Ectodermal cell (in vitro differentiated cells): ENCODE results near the gene FUS.
"Not testable (repeated sequence)": the region's sequence is repeated elsewhere in the genome, so short reads cannot be mapped to it uniquely, and the experiment has no call there.

Experiments
- H3K27ac ChIP-seq: 2 replicates; pipeline ENCODE4 v1.7.0; 2013; ENCODE audit warnings: mild to moderate bottlenecking, low read depth, low read length; ENCODE audit not compliant: insufficient read depth, poor library complexity, severe bottlenecking
- H3K27me3 ChIP-seq: 2 replicates; pipeline ENCODE4 v1.7.0; 2013; ENCODE audit warnings: mild to moderate bottlenecking, low read length; ENCODE audit not compliant: insufficient read depth, control insufficient read depth, poor library complexity, severe bottlenecking
- H3K36me3 ChIP-seq: one replicate; pipeline ENCODE4 v1.7.0; 2013; ENCODE audit warnings: low read length; ENCODE audit not compliant: control insufficient read depth, insufficient read depth
- H3K4me1 ChIP-seq: one replicate; pipeline ENCODE4 v1.7.0; 2013; ENCODE audit warnings: low read length; ENCODE audit not compliant: control insufficient read depth, insufficient read depth
- H3K4me3 ChIP-seq: 2 replicates; pipeline ENCODE4 v1.7.0; 2013; ENCODE audit warnings: low read depth, low read length, control low read depth; ENCODE audit not compliant: insufficient read depth
- H3K9me3 ChIP-seq: 2 replicates; pipeline ENCODE4 v1.7.0; 2013; ENCODE audit warnings: mild to moderate bottlenecking, low read length, moderate library complexity; ENCODE audit not compliant: control insufficient read depth
- WGBS, 2 experiments: methylation state at CpG; one replicate each; pipeline ENCODE4 v1.1.7; 2013; ENCODE audit warnings: missing lambda C conversion rate in 2 of 2; 5-methylcytosine and 5-hydroxymethylcytosine counted together

The FUS gene

GRCh38 chr16:31193874-31194273, 13.9 kb downstream of the FUS start:
- Histone ChIP-seq H3K36me3 (peaks cover 60% of the 10 kb centered on the region), H3K27me3 (no peaks in the 10 kb centered on the region), H3K9me3 (no peaks in the 10 kb centered on the region), H3K27ac (no peak overlapping the region), H3K4me1 (no peaks in the 10 kb centered on the region), H3K4me3 (no peak overlapping the region)
- WGBS, 2 experiments = 95 to 100% methylated on average over 2 of the region's 2 CpGs

GRCh38 chr16:31194898-31195297, 15.0 kb downstream of the FUS start:
- Histone ChIP-seq H3K4me3 (no peak overlapping the region), H3K4me1 (no peaks in the 10 kb centered on the region), H3K27ac (no peak overlapping the region), H3K27me3 (no peaks in the 10 kb centered on the region), H3K9me3 (no peaks in the 10 kb centered on the region), H3K36me3 (peaks cover 50% of the 10 kb centered on the region)
- 94 to 95% methylated on average over 7 of the region's 7 CpGs for WGBS, 2 experiments

- H3K9me3 ChIP-seq, H3K4me3 ChIP-seq, H3K27ac ChIP-seq, H3K4me1 ChIP-seq, H3K27me3 ChIP-seq: not testable (repeated sequence)
- H3K36me3 ChIP-seq = peaks cover 40% of the 10 kb centered on the region
- 95% methylated on average over 11 of the region's 11 CpGs for WGBS, 2 experiments
Measured at GRCh38 chr16:31195861-31196260, 15.9 kb downstream of the FUS start.

GRCh38 chr16:31196324-31197088, 16.6 kb downstream of the FUS start:
- H3K27ac ChIP-seq = no peak overlapping the region
- H3K4me3 ChIP-seq = no peak overlapping the region
- peaks cover 10% of the 10 kb centered on the region for H3K27me3 ChIP-seq
- no peaks in the 10 kb centered on the region for H3K4me1 ChIP-seq
- H3K9me3 ChIP-seq = no peaks in the 10 kb centered on the region
- WGBS, 2 experiments = 94 to 95% methylated on average over 17 of the region's 17 CpGs
- H3K36me3 ChIP-seq = peaks cover 34% of the 10 kb centered on the region

GRCh38 chr16:31198207-31198882, 18.4 kb downstream of the FUS start:
- Histone ChIP-seq H3K4me1 (no peaks in the 10 kb centered on the region), H3K27ac (no peak overlapping the region), H3K27me3 (peaks cover 28% of the 10 kb centered on the region), H3K36me3 (peaks cover 22% of the 10 kb centered on the region), H3K9me3 (no peaks in the 10 kb centered on the region), H3K4me3 (no peak overlapping the region)
- 91 to 93% methylated on average over 7 of the region's 7 CpGs for WGBS, 2 experiments

- 94 to 96% methylated on average over 5 of the region's 5 CpGs for WGBS, 2 experiments
- Histone ChIP-seq H3K4me1 (no peaks in the 10 kb centered on the region), H3K9me3 (no peaks in the 10 kb centered on the region), H3K36me3 (peaks cover 14% of the 10 kb centered on the region), H3K4me3 (no peak overlapping the region), H3K27ac (no peak overlapping the region), H3K27me3 (peaks cover 40% of the 10 kb centered on the region)
Measured at GRCh38 chr16:31199430-31200041, 19.6 kb downstream of the FUS start.

- H3K4me1 ChIP-seq, H3K36me3 ChIP-seq, H3K4me3 ChIP-seq, H3K27ac ChIP-seq, H3K9me3 ChIP-seq: not testable (repeated sequence)
- peaks cover 46% of the 10 kb centered on the region for H3K27me3 ChIP-seq
- WGBS, 2 experiments = 92 to 93% methylated on average over 8 of the region's 8 CpGs
Measured at GRCh38 chr16:31200111-31200510, 20.2 kb downstream of the FUS start.

- Histone ChIP-seq H3K4me3 (no peak overlapping the region), H3K27ac (no peak overlapping the region)
- 82 to 85% methylated on average over 7 to 8 of the region's 8 CpGs for WGBS, 2 experiments
Measured at GRCh38 chr16:31200821-31201568, 21.1 kb downstream of the FUS start.

GRCh38 chr16:31201582-31202413, 21.9 kb downstream of the FUS start:
- 21 to 22% methylated on average over 35 of the region's 35 CpGs for WGBS, 2 experiments
- Histone ChIP-seq H3K36me3 (no peaks in the 10 kb centered on the region), H3K4me3 (peak overlapping the region; percentile 32), H3K9me3 (no peaks in the 10 kb centered on the region), H3K4me1 (no peaks in the 10 kb centered on the region), H3K27me3 (peaks cover 46% of the 10 kb centered on the region), H3K27ac (no peak overlapping the region)

More at GRCh38 chr16:31200821-31201568, 21.1 kb downstream of the FUS start:
- H3K36me3 ChIP-seq = peaks cover 3% of the 10 kb centered on the region
- no peaks in the 10 kb centered on the region for H3K9me3 ChIP-seq
- H3K4me1 ChIP-seq = no peaks in the 10 kb centered on the region
- peaks cover 46% of the 10 kb centered on the region for H3K27me3 ChIP-seq
